CD4-positive, alpha-beta T cell treated with Interleukin-6 for 4 hours (primary cell): Measurements from ENCODE around the gene TPCN2.
A peak's percentile ranks its signal among the peaks of the same experiment; 100 is the strongest.

Source experiments
- DNase-seq: peaks from one replicate; pipeline ENCODE4 v3.0.0-alpha.2; 2020; ENCODE audit warnings: mixed read lengths

TPCN2 gene

GRCh38 chr11:69114811-69115523, 66.2 kb downstream of the TPCN2 start:
- DNase-seq: no peak

- DNase-seq: no peak
These were observed 67.1 kb downstream of the TPCN2 start for GRCh38 chr11:69115586-69116560.

GRCh38 chr11:69116671-69117070, 67.9 kb downstream of the TPCN2 start:
- no peak for DNase-seq

GRCh38 chr11:69119190-69119589, 70.5 kb downstream of the TPCN2 start:
- no peak for DNase-seq

GRCh38 chr11:69120096-69120875, 71.6 kb downstream of the TPCN2 start:
- DNase-seq: no peak

- peak; percentile 13 for DNase-seq
These were observed 72.3 kb downstream of the TPCN2 start for GRCh38 chr11:69121021-69121420.

- no peak for DNase-seq
These were observed 73.0 kb downstream of the TPCN2 start for GRCh38 chr11:69121621-69122325.

GRCh38 chr11:69122326-69122629, 73.5 kb downstream of the TPCN2 start:
- no peak for DNase-seq

GRCh38 chr11:69122630-69123431, 74.1 kb downstream of the TPCN2 start:
- peak; percentile 77 for DNase-seq

GRCh38 chr11:69123593-69124545, 75.1 kb downstream of the TPCN2 start:
- peak; percentile 19 for DNase-seq

- no peak for DNase-seq
These were observed 77.1 kb downstream of the TPCN2 start for GRCh38 chr11:69125861-69126260.

- no peak for DNase-seq
These were observed 77.6 kb downstream of the TPCN2 start for GRCh38 chr11:69126286-69126685.

GRCh38 chr11:69127081-69127850, 78.5 kb downstream of the TPCN2 start:
- no peak for DNase-seq

GRCh38 chr11:69127884-69128283, 79.2 kb downstream of the TPCN2 start:
- no peak for DNase-seq

- no peak for DNase-seq
These were observed 80.3 kb downstream of the TPCN2 start for GRCh38 chr11:69129053-69129452.

- DNase-seq: no peak
These were observed 80.9 kb downstream of the TPCN2 start for GRCh38 chr11:69129647-69130046.

GRCh38 chr11:69130654-69131053, 81.9 kb downstream of the TPCN2 start:
- DNase-seq: no peak

- DNase-seq: no peak
These were observed 82.4 kb downstream of the TPCN2 start for GRCh38 chr11:69131121-69131566.

GRCh38 chr11:69131644-69132300, 83.0 kb downstream of the TPCN2 start:
- no peak for DNase-seq
